T follicular helper cell (primary cell): ENCODE results near the gene PSMD14.

Experiments
- DNase-seq: peaks from one replicate; pipeline ENCODE4 v3.0.0-alpha.2; 2020; ENCODE audit warnings: low read depth

The PSMD14 gene

DNA sequence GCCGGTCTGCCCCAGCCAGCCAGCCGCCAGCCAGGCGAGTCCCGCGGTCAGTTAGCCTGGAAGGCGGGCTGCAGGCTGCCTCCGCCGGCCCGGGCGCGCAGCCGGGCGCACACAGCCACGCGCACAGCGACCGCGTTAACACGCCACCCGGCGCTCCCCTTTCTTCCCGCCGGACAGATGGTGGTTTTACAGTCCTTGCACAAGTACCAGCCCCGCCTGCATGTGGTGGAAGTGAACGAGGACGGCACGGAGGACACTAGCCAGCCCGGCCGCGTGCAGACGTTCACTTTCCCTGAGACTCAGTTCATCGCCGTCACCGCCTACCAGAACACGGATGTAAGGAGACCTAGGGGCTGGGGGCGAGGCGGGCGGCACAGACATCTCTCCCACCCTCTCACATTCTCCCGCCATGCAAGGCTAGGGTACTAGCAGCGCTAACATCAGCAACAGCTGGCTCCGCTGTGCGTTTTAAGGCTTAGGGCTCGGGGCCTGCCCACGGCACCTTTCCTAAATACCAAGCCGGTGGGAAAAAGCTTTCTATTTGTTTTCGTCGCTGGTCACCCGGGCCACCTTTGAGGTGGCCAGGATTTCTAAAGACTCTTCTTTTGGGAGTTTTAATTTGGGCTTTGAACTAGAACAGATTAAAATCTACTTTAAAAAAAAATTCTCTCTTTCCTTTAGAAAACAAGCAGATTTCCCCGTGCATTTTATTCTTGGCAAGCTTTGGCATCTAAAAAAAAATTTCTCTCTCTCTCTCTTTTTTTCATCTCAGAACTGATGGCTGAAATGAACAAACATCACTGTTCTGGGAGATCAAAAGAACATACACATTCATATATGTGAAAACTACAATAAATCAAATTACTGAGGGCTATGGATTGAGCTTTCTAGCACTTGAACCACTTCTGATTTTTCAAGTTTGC, 110.8 kb downstream of the PSMD14 start:
- DNase-seq = no peak

DNA sequence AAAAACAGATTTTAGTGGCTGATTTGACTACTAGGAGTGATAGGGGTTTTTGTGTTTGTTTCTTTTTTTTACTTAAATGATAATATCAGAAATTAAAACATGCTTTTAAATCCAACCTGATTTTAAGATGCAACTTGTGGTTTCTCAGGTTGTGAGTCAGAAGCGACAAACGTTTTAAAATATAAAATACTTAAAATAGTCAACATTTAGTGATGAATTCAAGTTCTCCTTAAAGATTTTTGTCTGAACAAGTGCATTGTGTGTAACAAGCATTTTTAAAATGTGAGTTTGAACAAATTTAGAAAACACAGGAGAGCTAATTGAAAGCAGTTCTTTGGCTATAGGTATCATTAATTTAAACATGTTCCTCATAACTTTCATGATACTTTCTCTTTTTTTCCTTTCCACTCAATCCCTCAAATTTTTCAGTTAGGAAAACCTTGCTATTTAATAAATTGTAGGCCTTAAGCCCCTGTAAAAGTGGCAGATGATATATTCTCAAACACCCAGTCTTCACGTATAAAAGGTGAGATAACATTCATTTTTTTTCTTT, 111.5 kb downstream of the PSMD14 start:
- DNase-seq = no peak

DNA sequence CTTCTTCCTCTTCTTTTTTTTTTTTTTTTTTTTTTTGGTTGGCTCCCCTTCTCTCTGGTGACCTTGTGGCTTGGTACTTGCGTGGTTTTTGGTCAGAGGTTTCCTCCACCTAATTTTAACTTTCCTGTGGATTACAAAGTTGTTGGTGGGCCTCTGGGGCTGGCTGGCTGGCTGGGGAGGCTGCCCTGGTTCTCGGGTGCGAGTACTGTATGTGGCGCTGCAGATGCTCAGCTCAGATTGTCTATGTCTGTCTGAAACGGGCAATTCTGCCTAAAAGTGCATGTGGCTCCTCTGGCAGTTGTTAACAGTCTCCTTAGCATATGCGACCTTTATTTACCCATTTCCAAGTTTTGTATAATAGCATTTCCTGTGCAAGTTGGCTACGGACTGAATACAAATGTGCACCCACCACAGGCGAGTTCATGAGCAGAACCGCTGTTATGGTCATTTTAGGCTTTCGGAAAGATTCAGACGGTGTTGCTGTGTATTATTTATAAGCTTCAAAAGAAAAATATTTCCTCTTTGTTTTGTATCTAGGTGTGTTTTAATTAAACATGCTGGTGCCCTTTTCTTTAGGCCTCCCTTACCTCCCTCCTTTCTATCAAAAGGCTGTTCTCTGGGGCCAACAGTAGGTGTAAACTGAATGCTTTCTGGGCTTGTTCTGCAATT, 112.3 kb downstream of the PSMD14 start:
- DNase-seq = no peak

DNA sequence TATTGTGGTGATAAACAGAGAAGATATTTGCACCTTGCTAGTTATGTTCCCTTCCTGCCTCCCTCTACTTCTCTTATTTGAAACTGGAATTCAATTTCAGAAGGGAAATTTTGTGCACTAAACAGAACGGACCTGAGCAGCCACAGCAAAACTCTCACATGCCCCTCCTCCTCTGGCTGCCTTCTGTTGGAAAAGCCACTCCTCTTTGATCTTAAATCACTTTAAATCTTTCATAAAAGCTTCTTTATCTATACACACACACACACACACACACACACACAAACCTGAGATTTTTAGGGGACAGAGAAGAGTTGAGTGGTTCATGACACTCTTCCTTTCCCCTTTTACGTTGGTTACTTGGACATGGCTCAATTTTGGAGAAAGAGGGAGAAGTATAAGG, 113.5 kb downstream of the PSMD14 start:
- no peak for DNase-seq

DNA sequence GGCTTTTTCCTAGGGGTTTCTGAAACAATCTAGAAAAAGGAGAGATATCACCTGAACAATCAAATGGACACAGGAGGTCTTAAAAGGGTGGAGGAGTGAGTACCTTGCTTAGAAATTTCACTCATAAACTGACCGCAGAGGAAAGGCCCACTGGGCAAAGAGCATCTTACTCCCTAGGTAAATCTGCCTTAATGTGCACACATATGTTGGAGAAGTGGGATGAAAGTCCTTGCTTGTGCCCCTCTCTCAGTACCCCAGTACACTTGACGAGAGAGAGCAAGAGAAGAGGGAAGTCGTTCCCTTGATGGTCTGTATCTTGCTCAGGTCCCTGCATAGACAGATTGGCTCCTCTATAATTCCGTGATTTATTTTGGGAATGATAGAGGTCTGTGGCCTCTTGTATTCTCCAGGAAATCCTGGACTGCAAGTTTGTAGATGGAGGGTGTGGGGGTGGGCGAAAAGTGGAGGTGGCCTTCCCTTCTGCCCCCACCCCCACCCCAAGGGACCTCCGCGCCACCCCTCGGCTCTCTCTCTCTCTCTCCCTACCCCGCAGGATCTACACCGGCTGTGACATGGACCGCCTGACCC, 114.7 kb downstream of the PSMD14 start:
- no peak for DNase-seq

DNA sequence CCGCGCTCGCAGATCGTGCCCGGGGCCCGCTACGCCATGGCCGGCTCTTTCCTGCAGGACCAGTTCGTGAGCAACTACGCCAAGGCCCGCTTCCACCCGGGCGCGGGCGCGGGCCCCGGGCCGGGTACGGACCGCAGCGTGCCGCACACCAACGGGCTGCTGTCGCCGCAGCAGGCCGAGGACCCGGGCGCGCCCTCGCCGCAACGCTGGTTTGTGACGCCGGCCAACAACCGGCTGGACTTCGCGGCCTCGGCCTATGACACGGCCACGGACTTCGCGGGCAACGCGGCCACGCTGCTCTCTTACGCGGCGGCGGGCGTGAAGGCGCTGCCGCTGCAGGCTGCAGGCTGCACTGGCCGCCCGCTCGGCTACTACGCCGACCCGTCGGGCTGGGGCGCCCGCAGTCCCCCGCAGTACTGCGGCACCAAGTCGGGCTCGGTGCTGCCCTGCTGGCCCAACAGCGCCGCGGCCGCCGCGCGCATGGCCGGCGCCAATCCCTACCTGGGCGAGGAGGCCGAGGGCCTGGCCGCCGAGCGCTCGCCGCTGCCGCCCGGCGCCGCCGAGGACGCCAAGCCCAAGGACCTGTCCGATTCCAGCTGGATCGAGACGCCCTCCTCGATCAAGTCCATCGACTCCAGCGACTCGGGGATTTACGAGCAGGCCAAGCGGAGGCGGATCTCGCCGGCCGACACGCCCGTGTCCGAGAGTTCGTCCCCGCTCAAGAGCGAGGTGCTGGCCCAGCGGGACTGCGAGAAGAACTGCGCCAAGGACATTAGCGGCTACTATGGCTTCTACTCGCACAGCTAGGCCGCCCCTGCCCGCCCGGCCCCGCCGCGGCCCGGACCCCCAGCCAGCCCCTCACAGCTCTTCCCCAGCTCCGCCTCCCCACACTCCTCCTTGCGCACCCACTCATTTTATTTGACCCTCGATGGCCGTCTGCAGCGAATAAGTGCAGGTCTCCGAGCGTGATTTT, 115.5 kb downstream of the PSMD14 start:
- DNase-seq = no peak

DNA sequence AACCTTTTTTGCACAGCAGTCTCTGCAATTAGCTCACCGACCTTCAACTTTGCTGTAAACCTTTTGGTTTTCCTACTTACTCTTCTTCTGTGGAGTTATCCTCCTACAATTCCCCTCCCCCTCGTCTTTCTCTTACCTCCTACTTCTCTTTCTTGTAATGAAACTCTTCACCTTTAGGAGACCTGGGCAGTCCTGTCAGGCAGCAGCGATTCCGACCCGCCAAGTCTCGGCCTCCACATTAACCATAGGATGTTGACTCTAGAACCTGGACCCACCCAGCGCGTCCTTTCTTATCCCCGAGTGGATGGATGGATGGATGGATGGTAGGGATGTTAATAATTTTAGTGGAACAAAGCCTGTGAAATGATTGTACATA, 116.2 kb downstream of the PSMD14 start:
- no peak for DNase-seq

DNA sequence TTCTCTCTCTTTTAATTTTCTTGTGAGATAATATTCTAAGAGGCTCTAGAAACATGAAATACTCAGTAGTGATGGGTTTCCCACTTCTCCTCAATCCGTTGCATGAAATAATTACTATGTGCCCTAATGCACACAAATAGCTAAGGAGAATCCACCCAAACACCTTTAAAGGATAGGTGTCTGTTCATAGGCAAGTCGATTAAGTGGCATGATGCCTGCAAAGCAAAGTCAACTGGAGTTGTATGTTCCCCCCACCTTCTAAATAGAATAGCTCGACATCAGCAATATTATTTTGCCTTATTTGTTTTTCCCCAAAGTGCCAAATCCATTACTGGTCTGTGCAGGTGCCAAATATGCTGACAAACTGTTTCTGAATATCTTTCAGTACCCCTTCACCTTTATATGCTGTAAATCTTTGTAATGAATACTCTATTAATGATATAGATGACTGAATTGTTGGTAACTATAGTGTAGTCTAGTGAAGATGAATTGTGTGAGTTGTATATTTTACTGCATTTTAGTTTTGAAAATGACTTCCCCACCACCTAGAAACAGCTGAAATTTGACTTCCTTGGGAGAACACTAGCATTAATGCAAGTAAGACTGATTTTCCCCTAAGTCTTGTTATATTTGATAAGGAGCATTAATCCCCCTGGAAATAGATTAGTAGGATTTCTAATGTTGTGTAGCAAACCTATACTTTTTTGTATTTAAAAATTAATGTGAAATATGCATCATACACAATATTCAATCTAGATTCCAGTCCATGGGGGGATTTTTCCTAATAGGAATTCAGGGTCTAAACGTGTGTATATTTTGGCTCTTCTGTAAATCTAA, 116.9 kb downstream of the PSMD14 start:
- DNase-seq = no peak

DNA sequence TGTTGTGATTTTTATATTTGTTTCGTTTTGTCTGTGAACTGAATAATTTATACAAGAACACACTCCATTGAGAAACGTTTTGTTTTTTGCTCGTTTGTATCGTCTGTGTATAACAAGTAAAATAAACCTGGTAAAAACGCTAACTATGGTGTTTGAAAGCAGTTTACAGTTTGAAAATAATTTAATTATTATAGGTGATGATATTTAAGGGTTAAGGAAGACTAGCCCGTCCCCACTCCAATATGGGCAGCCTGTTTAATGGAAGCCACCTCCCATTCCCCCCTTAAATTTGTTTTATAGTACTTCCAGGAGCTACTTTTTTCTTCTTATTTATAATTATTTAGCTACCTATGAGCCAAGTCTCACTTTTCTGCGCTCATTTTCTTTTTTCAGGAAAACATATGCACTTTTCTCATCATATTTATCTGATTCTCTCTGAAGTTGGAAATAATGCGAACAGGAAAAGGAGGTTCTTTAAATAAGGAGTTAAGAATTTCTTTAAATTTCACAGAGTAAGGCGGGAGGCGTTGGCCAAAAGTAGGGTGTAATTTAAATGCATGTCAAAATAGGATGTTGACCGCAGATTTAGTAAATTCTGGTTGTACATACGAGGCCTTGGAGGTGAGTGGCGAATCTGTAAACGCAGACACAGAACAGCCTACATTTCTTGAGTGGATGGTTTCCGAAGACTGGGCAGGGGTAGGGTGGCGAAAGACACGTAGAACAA, 117.7 kb downstream of the PSMD14 start:
- no peak for DNase-seq

DNA sequence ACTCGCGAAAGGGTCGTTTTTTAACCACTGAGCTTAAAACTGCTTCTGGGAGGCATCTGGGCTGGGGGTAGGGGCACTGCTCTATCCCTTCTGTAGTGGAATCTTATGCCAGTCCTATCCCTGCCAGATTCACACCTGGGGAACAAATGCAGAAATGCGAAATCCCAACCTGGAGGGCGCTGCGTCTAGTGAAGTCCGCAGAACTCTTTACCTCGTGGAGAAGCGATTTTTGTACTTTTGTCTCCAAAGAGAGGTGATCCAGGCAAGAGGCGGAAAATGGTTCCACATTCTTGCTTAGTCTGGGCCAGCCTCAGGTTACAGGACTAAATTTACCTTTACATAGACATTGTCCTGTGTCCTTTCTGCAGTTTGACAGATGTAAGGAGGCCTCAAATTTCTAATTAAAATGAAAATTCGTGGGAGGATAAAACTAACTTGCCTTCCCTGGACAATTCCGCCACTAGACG, 118.3 kb downstream of the PSMD14 start:
- no peak for DNase-seq

DNA sequence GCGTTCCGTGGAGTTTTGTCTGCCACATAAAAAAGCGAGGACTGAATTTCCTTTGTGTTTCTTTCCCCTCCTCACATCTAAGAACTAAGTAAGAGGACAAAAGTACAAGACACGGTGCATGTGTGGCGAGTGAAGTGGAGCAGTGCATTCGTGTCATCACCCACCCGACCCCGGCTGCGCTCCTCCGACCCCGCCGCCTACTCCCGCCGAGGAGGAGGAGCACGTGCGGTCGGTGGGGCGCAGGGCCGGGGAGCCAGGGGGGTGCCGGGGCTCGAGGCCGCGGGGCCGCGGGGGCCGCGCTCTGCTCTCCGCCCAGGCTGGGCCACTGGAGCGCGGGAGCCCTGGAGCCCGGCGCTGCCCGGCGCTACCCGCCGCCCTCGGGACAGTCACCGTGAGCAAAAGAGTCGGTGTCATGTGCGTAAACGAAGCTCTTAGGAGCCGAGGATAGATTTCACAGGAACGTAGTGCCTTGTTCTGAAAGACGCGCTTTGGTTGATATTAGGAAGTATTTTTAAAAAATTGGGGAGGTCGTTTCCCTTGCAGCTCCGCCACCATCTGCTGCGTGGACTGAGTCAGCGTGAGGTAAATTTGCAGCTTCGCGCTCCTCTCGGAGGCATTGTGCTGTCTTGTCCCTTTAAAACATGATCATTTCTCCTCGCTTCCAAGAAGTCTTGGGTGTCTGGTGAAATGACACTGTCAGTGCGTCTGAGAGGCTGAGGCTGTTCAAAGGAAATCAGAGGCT, 118.9 kb downstream of the PSMD14 start:
- no peak for DNase-seq

DNA sequence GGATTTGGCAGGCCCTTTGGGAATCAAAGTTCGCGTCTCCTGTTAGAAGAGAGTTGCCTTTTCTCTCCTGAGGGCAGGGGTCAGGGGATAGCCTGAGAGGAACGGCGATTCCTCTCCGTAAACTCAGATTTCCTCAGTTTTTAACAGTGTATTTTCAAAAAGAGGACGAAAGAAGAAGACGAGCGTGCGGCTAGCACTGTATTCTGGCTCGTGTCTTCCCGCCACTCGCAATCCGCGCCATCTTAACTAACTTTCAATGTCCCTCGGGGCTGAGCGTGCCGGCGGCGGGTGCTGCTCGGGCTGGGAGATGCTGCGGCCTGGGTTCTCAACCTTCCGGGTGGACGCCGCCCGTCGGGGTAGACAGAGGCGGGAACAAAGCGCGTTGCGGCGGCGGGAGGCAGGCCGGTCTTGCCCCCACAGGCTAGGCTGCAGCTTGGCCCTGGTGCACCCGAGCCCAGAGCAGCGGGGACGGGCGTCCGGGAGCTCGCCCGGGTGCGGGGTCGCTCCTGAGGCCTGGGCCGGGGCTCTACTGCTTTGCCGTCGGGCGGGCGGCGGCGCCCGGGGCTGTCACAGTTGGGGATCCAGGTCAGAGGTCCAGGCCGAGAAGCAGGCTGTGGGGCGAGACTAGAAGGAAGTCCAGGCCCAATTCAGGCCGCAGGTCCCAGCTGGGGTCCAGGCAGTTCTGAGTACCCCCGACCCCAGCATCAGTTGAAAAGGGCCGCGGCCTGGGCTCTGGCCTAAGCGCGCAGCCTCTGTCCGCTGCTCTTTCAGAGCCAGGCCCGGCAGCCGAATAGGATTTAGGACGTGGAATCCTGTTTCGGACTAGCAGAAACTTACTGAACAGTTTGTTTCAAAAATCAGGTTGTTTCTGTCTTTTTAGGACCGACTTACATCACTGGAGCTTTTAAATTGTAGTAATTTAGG, 119.7 kb downstream of the PSMD14 start:
- no peak for DNase-seq

DNA sequence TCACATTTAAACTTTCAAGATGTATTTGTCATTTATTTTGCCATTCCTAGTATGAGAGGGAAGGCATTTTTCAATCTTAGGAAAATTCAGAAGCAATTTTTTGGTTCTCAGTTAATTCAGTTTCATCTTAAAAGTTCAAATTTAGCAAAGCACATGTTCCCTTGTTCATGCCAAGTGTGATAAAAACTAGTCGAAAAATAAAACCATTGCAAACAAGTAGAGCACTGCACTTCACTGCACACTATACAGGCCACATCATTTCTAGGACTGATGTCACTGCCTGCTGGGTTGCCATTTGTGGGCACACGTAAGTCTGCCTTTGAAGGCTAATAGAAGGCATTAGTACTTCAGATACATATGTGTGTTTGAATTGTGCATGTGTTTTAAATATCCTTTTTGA, 122.2 kb downstream of the PSMD14 start:
- no peak for DNase-seq

DNA sequence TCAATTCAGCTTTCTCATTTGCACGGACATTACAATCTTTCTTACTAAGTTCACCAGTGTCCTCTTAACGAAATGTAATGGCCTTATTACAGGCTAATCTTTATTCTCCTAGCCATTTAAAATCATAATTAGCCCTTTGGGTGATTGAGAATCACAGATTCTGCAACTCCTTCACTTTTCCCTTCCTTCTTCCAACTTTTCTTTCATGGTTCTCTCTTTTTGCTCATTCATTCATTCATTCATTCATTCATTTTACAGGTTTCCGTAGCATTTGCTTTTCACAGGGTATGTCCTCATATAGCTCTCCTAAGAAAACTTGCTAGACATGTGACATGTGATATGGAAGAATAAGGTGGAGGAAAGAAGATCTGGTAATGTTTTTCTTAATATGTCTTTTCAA, 123.9 kb downstream of the PSMD14 start:
- DNase-seq = no peak

DNA sequence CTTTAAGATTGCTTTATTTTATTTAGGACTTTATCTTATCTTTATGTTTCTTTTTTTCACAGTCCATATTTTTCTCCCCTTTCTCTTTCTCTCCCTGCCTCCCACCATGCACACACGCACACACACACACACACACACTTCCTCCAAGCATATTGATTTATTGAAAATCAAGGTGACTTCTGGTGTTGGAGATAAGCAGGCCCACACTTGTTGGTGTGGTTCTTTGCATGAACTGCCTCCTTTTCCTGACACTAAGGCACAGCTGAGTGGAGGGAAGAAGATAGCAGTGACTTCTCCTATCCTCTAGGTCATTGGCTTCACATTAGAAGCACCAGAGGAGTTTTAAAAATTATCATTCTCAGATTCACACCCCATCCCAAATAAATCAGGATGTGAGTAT, 125.9 kb downstream of the PSMD14 start:
- DNase-seq = no peak

DNA sequence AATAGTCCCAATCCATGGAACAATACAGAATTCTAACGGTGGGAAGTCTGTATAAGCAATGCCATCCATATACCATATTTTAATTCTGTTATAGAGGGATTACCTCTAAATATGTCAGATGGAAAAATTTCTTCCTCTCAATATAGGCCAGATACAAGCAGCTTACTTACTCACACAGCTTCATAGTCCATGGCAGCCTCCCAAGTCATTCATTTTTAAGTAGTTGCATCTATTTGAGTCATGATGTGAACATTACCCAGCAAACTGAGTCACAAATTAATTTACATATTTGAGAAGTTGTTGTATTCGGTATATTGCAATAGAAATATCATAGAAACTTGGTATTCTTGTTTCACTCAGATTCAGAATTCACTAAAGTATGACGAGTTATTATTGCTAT, 128.2 kb downstream of the PSMD14 start:
- no peak for DNase-seq

DNA sequence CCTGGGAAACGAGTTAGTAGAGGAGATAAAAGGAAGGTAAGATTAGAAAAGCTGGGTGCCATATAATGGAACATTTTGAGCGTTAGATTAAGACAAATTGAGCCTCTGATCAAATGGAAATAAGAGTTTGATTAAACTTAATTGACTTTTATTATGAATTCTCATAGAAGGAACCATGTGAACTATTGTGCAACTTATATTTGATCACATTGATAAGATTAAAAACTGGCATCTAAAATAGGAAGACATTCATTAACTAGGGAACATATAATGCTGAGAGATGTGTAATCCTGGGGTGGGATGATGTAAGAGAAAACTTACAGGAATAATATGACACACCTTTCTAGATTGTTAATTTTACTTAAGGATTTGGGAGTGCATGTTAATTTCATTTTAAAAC, 130.4 kb downstream of the PSMD14 start:
- no peak for DNase-seq

DNA sequence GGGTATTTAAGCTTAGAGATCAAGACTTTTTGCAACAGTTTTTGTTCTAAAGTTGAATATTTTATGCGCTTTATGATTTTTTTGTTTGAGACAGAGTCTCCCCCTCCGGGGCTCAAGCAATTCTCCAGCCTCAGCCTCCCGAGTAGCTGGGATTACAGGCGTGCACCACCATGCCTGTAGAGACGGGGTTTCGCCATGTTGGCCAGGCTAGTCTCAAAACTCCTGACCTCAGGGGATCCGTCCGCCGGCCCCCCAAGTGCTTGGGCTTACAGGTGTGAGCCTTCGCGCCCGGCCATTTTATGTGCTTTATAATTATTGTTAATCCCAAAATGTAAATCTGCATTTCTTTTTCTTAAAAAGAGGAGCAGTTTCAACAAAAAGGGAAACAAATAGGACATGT, 136.9 kb downstream of the PSMD14 start:
- DNase-seq = no peak
